Muscle layer of colon (tissue), 2 donors: ENCODE measurements around the gene PLB1.

Source experiments
- H3K27ac ChIP-seq: one replicate; pipeline ENCODE4 v1.7.0; 2013; ENCODE audit warnings: low read depth, mild to moderate bottlenecking, low read length, moderate library complexity
- H3K27me3 ChIP-seq, 2 donors: one replicate each; pipeline ENCODE4 v1.7.0; 2013; ENCODE audit warnings: low read length in 2 of 2, mild to moderate bottlenecking in 2 of 2; ENCODE audit not compliant: insufficient read depth in 2 of 2, control insufficient read depth in 1 of 2
- H3K36me3 ChIP-seq: one replicate; pipeline ENCODE4 v1.7.0; 2013; ENCODE audit warnings: mild to moderate bottlenecking, low read length; ENCODE audit not compliant: insufficient read depth
- H3K4me1 ChIP-seq: one replicate; pipeline ENCODE4 v1.7.0; 2013; ENCODE audit warnings: mild to moderate bottlenecking, low read length; ENCODE audit not compliant: insufficient read depth
- H3K4me3 ChIP-seq, 2 donors: one replicate each; pipeline ENCODE4 v1.7.0; 2013; ENCODE audit warnings: low read length in 2 of 2, low read depth in 1 of 2, mild to moderate bottlenecking in 1 of 2, moderate library complexity in 1 of 2
- H3K9ac ChIP-seq: one replicate; pipeline ENCODE4 v1.7.0; 2013; ENCODE audit warnings: low read length
- H3K9me3 ChIP-seq: one replicate; pipeline ENCODE4 v1.7.0; 2013; ENCODE audit warnings: mild to moderate bottlenecking, low read length
- donor health status: abdominal sarcoma.
- donor health status: Adenocarcinoma of cecum.

Gene PLB1

GRCh38 chr2:28556303-28556702, 60.4 kb downstream of the PLB1 start:
- no peaks in the 10 kb centered on the region for H3K4me1 ChIP-seq
- no peak overlapping the region for H3K27ac ChIP-seq
- no peaks in the 10 kb centered on the region for H3K27me3 ChIP-seq
- no peaks in the 10 kb centered on the region for H3K9me3 ChIP-seq
- H3K36me3 ChIP-seq = no peaks in the 10 kb centered on the region
- no peak overlapping the region for H3K9ac ChIP-seq
- H3K4me3 ChIP-seq = no peak overlapping the region

GRCh38 chr2:28557389-28558131, 61.7 kb downstream of the PLB1 start:
- Histone ChIP-seq H3K27me3 (no peaks in the 10 kb centered on the region), H3K36me3 (no peaks in the 10 kb centered on the region), H3K4me3 (no peak overlapping the region), H3K9ac (no peak overlapping the region), H3K27ac (no peak overlapping the region), H3K9me3 (no peaks in the 10 kb centered on the region), H3K4me1 (no peaks in the 10 kb centered on the region)

GRCh38 chr2:28558158-28558820, 62.4 kb downstream of the PLB1 start:
- H3K9me3 ChIP-seq = no peaks in the 10 kb centered on the region
- H3K27me3 ChIP-seq = no peaks in the 10 kb centered on the region
- no peaks in the 10 kb centered on the region for H3K4me1 ChIP-seq
- H3K9ac ChIP-seq = no peak overlapping the region
- H3K27ac ChIP-seq = no peak overlapping the region
- H3K36me3 ChIP-seq = no peaks in the 10 kb centered on the region
- no peak overlapping the region for H3K4me3 ChIP-seq

DNA sequence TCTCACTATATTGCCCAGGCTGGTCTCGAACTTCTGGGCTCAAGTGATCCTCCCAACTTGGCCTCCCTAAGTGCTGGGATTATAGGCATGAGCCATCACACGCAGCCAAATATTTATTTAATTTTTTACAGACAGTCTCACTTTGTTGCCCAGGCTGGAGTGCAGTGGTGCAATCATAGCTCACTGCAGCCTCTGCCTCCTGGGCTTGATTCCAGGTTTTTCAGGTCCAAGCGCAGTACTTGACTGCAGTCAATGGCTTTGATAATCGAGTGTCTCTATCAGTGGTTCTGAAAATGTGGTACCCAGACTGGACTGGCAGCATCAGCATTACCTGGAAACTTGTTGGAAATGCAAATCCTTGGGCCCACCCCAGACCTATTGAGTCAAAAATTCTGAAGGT, 63.1 kb downstream of the PLB1 start:
- Histone ChIP-seq H3K9me3 (no peaks in the 10 kb centered on the region), H3K36me3 (no peaks in the 10 kb centered on the region), H3K4me3 (no peak overlapping the region), H3K4me1 (no peaks in the 10 kb centered on the region), H3K9ac (no peak overlapping the region), H3K27me3 (no peaks in the 10 kb centered on the region), H3K27ac (no peak overlapping the region)

DNA sequence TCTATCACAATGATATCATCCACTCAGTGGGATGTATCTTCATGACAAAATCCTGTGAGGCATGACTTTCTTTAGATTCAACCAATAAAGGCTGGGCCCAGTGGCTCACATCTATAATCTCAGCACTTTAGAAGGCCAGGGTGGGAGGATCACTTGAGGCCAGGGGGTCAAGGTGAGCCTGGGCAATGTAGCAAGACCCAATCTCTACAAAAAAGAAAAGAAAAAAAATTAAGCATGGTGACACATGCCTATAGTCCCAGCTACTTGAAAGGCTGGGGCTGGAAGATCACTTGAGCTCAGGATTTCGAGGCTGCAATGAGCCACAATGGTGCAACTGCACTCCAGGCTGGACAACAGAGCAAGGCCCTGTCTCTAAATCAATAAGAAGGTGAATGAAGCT, 68.0 kb downstream of the PLB1 start:
- H3K4me1 ChIP-seq = peaks cover 3% of the 10 kb centered on the region

GRCh38 chr2:28564346-28564745, 68.5 kb downstream of the PLB1 start:
- H3K4me1 ChIP-seq = peaks cover 3% of the 10 kb centered on the region
- H3K9me3 ChIP-seq = no peaks in the 10 kb centered on the region
- no peak overlapping the region for H3K27ac ChIP-seq
- H3K4me3 ChIP-seq = no peak overlapping the region
- no peaks in the 10 kb centered on the region for H3K27me3 ChIP-seq
- no peaks in the 10 kb centered on the region for H3K36me3 ChIP-seq
- no peak overlapping the region for H3K9ac ChIP-seq

More for the DNA sequence above, 68.0 kb downstream of the PLB1 start:
- H3K9ac ChIP-seq = no peak overlapping the region
- H3K4me3 ChIP-seq = no peak overlapping the region
- H3K36me3 ChIP-seq = no peaks in the 10 kb centered on the region
- no peak overlapping the region for H3K27ac ChIP-seq
- no peaks in the 10 kb centered on the region for H3K9me3 ChIP-seq
- H3K27me3 ChIP-seq = no peaks in the 10 kb centered on the region

GRCh38 chr2:28565033-28565432, 69.2 kb downstream of the PLB1 start:
- Histone ChIP-seq H3K27ac (no peak overlapping the region), H3K27me3 (no peaks in the 10 kb centered on the region), H3K36me3 (no peaks in the 10 kb centered on the region), H3K4me1 (peaks cover 3% of the 10 kb centered on the region), H3K9me3 (no peaks in the 10 kb centered on the region), H3K4me3 (no peak overlapping the region), H3K9ac (no peak overlapping the region)

DNA sequence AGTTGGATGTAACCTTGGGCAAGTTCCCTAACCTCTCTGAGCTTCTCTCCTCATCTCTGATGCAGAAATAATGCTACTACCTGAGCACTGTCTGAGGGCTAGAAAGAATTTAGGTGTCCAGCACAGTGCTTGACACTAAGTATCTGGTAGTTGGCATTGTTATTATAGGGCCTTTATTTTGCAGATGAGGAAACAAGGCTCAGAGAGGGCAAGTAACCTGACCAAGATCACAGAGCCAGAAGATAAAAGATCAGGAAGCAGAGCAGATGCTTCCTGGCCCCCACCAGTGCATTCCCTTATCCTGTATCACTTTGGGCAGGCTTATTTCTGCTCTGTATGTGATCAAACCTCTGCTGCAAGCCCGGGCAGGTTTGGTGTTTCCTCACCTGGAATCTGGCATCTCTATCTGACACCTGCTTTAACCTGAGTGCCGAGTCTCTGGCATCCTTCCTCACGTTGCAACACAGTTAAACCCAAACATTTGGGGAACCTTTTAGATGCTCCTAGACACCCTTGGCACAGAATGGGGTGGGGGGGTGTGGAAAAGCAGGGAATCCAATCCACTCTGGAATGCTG, 69.9 kb downstream of the PLB1 start:
- Histone ChIP-seq H3K4me3 (peak overlapping the region in 1 of 2 donors; percentile 88), H3K27ac (no peak overlapping the region), H3K4me1 (peaks cover 3% of the 10 kb centered on the region), H3K36me3 (no peaks in the 10 kb centered on the region), H3K9ac (no peak overlapping the region), H3K27me3 (no peaks in the 10 kb centered on the region), H3K9me3 (no peaks in the 10 kb centered on the region)

DNA sequence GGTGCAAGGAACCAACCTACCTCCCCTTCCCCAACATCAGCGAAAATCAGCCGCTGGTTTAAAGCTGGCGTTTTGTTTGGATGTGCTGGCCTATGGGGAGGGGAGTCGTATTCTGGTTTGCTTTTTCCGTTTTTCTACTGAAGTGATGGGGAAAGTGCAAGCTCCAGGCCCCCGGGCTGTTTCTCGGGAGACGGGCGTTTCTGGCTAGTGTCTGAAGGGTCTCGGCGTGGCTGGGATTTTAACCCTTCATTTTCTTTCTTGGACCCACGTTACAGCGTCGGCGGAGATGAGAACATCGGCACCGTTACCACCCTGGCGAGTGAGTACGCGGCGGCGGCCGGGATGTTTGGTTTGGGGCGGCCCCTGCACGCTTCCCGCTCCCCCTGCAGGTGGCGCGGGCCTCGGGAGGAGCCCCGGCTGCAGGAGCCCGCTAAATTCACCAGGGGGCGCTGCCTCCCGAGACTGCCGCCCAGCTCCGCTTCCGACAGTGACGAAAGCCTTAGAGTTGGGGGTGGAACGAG, 70.7 kb downstream of the PLB1 start:
- Histone ChIP-seq H3K36me3 (no peaks in the 10 kb centered on the region), H3K4me3 (peak overlapping the region; percentile 88 to 90), H3K4me1 (peaks cover 3% of the 10 kb centered on the region), H3K27me3 (no peaks in the 10 kb centered on the region), H3K9me3 (no peaks in the 10 kb centered on the region), H3K27ac (peak overlapping the region; percentile 74), H3K9ac (peak overlapping the region; percentile 76)

DNA sequence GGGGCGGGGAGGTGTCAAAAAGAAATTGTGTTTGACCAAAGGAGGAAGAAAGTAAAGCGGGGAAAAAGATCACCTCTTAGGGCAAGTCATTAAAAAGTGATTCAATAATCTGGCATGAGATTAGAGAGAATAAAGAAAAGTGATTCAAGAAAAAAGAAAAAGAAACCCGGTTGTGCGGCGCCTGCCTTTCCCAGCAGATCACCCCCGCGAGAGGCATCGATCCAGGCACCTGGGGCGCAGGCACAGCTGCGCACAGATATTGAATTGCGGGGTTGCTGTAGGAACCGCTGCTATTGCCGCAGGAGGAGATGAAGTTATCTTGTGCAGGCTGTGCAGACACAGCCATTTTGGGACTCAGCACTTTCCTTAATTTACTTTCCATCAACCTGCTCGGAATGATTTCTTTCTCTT, 71.2 kb downstream of the PLB1 start:
- Histone ChIP-seq H3K9me3 (no peaks in the 10 kb centered on the region), H3K27ac (peak overlapping the region; percentile 54), H3K4me3 (peak overlapping the region; percentile 88 to 90), H3K4me1 (peaks cover 3% of the 10 kb centered on the region), H3K9ac (no peak overlapping the region), H3K27me3 (no peaks in the 10 kb centered on the region), H3K36me3 (no peaks in the 10 kb centered on the region)

DNA sequence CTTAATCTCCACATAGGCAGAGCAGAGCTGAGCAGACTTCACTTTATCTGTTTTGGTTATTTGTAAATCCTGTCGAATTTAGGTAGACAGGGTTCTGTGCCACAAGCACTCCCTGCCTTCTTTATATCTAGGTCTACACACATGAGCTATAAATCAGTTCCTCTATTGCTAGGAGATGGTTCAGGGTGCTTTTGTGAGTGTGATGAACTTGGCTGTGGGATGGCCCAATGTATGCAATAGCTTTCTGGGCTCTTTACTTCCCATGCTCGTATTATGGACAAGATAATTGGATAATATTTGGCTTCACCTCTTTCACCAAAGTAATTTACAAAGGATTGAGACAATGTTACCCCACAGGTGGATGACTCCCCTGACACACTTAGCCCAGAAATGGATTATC, 72.2 kb downstream of the PLB1 start:
- H3K4me1 ChIP-seq = peaks cover 3% of the 10 kb centered on the region
- no peaks in the 10 kb centered on the region for H3K36me3 ChIP-seq
- no peak overlapping the region for H3K9ac ChIP-seq
- H3K4me3 ChIP-seq = no peak overlapping the region
- H3K9me3 ChIP-seq = no peaks in the 10 kb centered on the region
- no peaks in the 10 kb centered on the region for H3K27me3 ChIP-seq
- no peak overlapping the region for H3K27ac ChIP-seq
